Smooth muscle cell (in vitro differentiated cells): ENCODE measurements around the gene SUSD4. TPM values are rescaled to one million over a fixed set of nuclear protein-coding genes. Genes with fewer than 3 reads are reported as not detected.

Source experiments
- DNase-seq: peaks from one replicate; lab custom pipeline; 2025; ENCODE audit not compliant: unreplicated experiment; lab: John Stamatoyannopoulos, UW
- H2AFZ ChIP-seq: fragments of 200-600 bp; sonication (generic); 2 replicates; pipeline ENCODE4 v1.6.0; 2016; ENCODE audit warnings: antibody characterized with exemption, low read depth, mild to moderate bottlenecking
- H3F3A ChIP-seq: fragments of 200-600 bp; sonication (generic); 2 replicates; pipeline ENCODE4 v1.6.0; 2017; ENCODE audit warnings: antibody characterized with exemption, low read depth
- H3K27ac ChIP-seq: fragments of 200-600 bp; sonication (generic); 2 replicates; pipeline ENCODE4 v1.5.1; 2016; ENCODE audit warnings: low read depth, mild to moderate bottlenecking
- H3K27me3 ChIP-seq: fragments of 200-600 bp; sonication (generic); 2 replicates; pipeline ENCODE4 v1.6.1; 2016; ENCODE audit warnings: low read depth, mild to moderate bottlenecking
- H3K36me3 ChIP-seq: fragments of 200-600 bp; sonication (generic); 2 replicates; pipeline ENCODE4 v1.5.1; 2016; ENCODE audit warnings: low read depth
- H3K4me1 ChIP-seq: fragments of 200-600 bp; sonication (generic); 2 replicates; pipeline ENCODE4 v1.5.1; 2016; ENCODE audit warnings: low read depth
- H3K4me2 ChIP-seq: fragments of 200-600 bp; sonication (generic); 2 replicates; pipeline ENCODE4 v1.6.0; 2016; ENCODE audit warnings: mild to moderate bottlenecking
- H3K4me3 ChIP-seq: fragments of 200-600 bp; sonication (generic); 2 replicates; pipeline ENCODE4 v1.5.1; 2016; ENCODE audit warnings: mild to moderate bottlenecking
- H3K79me2 ChIP-seq: fragments of 200-600 bp; sonication (generic); 2 replicates; pipeline ENCODE4 v1.6.0; 2016; ENCODE audit warnings: low read depth, mild to moderate bottlenecking
- H3K9ac ChIP-seq: fragments of 200-600 bp; sonication (generic); 2 replicates; pipeline ENCODE4 v1.6.0; 2016; ENCODE audit warnings: low read depth
- H3K9me3 ChIP-seq: fragments of 200-600 bp; sonication (generic); replicated peaks from 2 replicates; pipeline ENCODE4 v1.5.1; 2016; ENCODE audit warnings: low read depth
- H4K20me1 ChIP-seq: fragments of 200-600 bp; sonication (generic); 2 replicates; pipeline ENCODE4 v1.6.0; 2016; ENCODE audit warnings: low read depth
- CTCF ChIP-seq: fragments of 200-600 bp; sonication (generic); IDR thresholded peaks from 2 replicates; pipeline ENCODE4 v1.5.1; 2017; ENCODE audit warnings: borderline replicate concordance, mild to moderate bottlenecking, antibody characterized with exemption; ENCODE audit not compliant: insufficient read depth, poor library complexity, severe bottlenecking
- WGBS: methylation state at CpG from one replicate; pipeline ENCODE4 v1.1.7; 2016; ENCODE audit warnings: low lambda C conversion rate; 5-methylcytosine and 5-hydroxymethylcytosine counted together
- polyA plus RNA-seq: library from polyadenylated mRNA; unstranded; fragments of >200 nt; fragmentation: Nextera tagmentation; extraction: Ambion mirVana; gene quantifications from 2 replicates; pipeline ENCODE4 v1.2.1, GENCODE V29; 2016
- total RNA-seq: library from RNA; depleted of rRNA; stranded (reverse); fragments of >200 nt; gene quantifications from 2 replicates; pipeline ENCODE4 v1.2.3, GENCODE V29; 2014

Gene SUSD4
- total and polyA plus RNA-seq, 2 experiments from 2014 or later: 4.5 to 5.1 TPM

GRCh38 chr1:223183268-223183862 lies 180.6 kb downstream of the SUSD4 start:
- WGBS: 91% methylated on average over 9 of the region's 9 CpGs
- DNase-seq: no peak
- no peaks in the 10 kb centered on the region for H3F3A ChIP-seq
- H3K27ac ChIP-seq: no peak overlapping the region
- H2AFZ ChIP-seq: no peak overlapping the region
- no peak overlapping the region for H3K4me3 ChIP-seq
- no peak for TF ChIP-seq CTCF
- H3K9me3 ChIP-seq: no peaks in the 10 kb centered on the region
- no peaks in the 10 kb centered on the region for H3K79me2 ChIP-seq
- no peaks in the 10 kb centered on the region for H4K20me1 ChIP-seq
- peaks cover 30% of the 10 kb centered on the region for H3K27me3 ChIP-seq
- H3K9ac ChIP-seq: no peak overlapping the region
- no peak overlapping the region for H3K4me2 ChIP-seq
- no peaks in the 10 kb centered on the region for H3K36me3 ChIP-seq
- H3K4me1 ChIP-seq: peaks cover 8% of the 10 kb centered on the region

- Histone ChIP-seq H3K4me1 (peaks cover 8% of the 10 kb centered on the region), H3K36me3 (no peaks in the 10 kb centered on the region), H4K20me1 (no peaks in the 10 kb centered on the region), H3K27me3 (peaks cover 25% of the 10 kb centered on the region), H3K79me2 (no peaks in the 10 kb centered on the region), H3K9ac (no peak overlapping the region), H3F3A (no peaks in the 10 kb centered on the region), H3K4me2 (no peak overlapping the region), H3K27ac (no peak overlapping the region), H3K9me3 (no peaks in the 10 kb centered on the region), H2AFZ (no peak overlapping the region), H3K4me3 (no peak overlapping the region)
- 51% methylated on average over 5 of the region's 5 CpGs for WGBS
- TF ChIP-seq CTCF: no peak
- DNase-seq: no peak
Observed at GRCh38 chr1:223180731-223181321, 183.2 kb downstream of the SUSD4 start.

GRCh38 chr1:223179786-223180185 lies 184.2 kb downstream of the SUSD4 start:
- peaks cover 8% of the 10 kb centered on the region for H3K4me1 ChIP-seq
- H3F3A ChIP-seq: no peaks in the 10 kb centered on the region
- no peaks in the 10 kb centered on the region for H3K79me2 ChIP-seq
- no peak overlapping the region for H3K27ac ChIP-seq
- H3K9ac ChIP-seq: no peak overlapping the region
- no peaks in the 10 kb centered on the region for H3K36me3 ChIP-seq
- H3K27me3 ChIP-seq: peaks cover 20% of the 10 kb centered on the region
- H3K4me2 ChIP-seq: no peak overlapping the region
- no peak overlapping the region for H3K4me3 ChIP-seq
- no peak overlapping the region for H2AFZ ChIP-seq
- 71% methylated on average over 1 of the region's 1 CpG for whole genome bisulfite sequencing
- no peaks in the 10 kb centered on the region for H4K20me1 ChIP-seq
- DNase-seq: no peak
- H3K9me3 ChIP-seq: no peaks in the 10 kb centered on the region
- TF ChIP-seq CTCF: no peak

- no peaks in the 10 kb centered on the region for H4K20me1 ChIP-seq
- peaks cover 20% of the 10 kb centered on the region for H3K27me3 ChIP-seq
- H3K4me2 ChIP-seq: no peak overlapping the region
- no peaks in the 10 kb centered on the region for H3K79me2 ChIP-seq
- H3K4me1 ChIP-seq: peaks cover 8% of the 10 kb centered on the region
- H3K36me3 ChIP-seq: no peaks in the 10 kb centered on the region
- no peak for TF ChIP-seq CTCF
- H3K27ac ChIP-seq: no peak overlapping the region
- no peaks in the 10 kb centered on the region for H3K9me3 ChIP-seq
- no peak for DNase-seq
- H3K9ac ChIP-seq: no peak overlapping the region
- H3F3A ChIP-seq: no peaks in the 10 kb centered on the region
- no peak overlapping the region for H3K4me3 ChIP-seq
- no peak overlapping the region for H2AFZ ChIP-seq
- WGBS: 95% methylated on average over 3 of the region's 3 CpGs
Observed at GRCh38 chr1:223179280-223179679, 184.7 kb downstream of the SUSD4 start.
